NCI-H2196 treated with DMSO at 0.1 percent for 48 hours (cell line): Measurements from ENCODE around the gene SDK2.

Source experiments
- DNase-seq: peaks from one replicate; lab custom pipeline; 2025; ENCODE audit not compliant: unreplicated experiment; lab: John Stamatoyannopoulos, UW

SDK2 gene

GRCh38 chr17:73400915-73401545 lies 243.2 kb downstream of the SDK2 start:
- DNase-seq = no peak

- no peak for DNase-seq
Observed at GRCh38 chr17:73399056-73399455, 245.2 kb downstream of the SDK2 start.

GRCh38 chr17:73397856-73398540 lies 246.2 kb downstream of the SDK2 start:
- no peak for DNase-seq

GRCh38 chr17:73397278-73397826 lies 246.9 kb downstream of the SDK2 start:
- DNase-seq = no peak

GRCh38 chr17:73396431-73397277 lies 247.6 kb downstream of the SDK2 start:
- no peak for DNase-seq

- DNase-seq = no peak
Observed at GRCh38 chr17:73394512-73395450, 249.5 kb downstream of the SDK2 start.

GRCh38 chr17:73393962-73394361 lies 250.3 kb downstream of the SDK2 start:
- no peak for DNase-seq

GRCh38 chr17:73393381-73393780 lies 250.9 kb downstream of the SDK2 start:
- no peak for DNase-seq

- DNase-seq = no peak
Observed at GRCh38 chr17:73391331-73392265, 252.6 kb downstream of the SDK2 start.

GRCh38 chr17:73390851-73391250 lies 253.4 kb downstream of the SDK2 start:
- DNase-seq = no peak

GRCh38 chr17:73390221-73390620 lies 254.0 kb downstream of the SDK2 start:
- DNase-seq = no peak

GRCh38 chr17:73389411-73389810 lies 254.8 kb downstream of the SDK2 start:
- no peak for DNase-seq

- no peak for DNase-seq
Observed at GRCh38 chr17:73388578-73388905, 255.7 kb downstream of the SDK2 start.

- DNase-seq = no peak
Observed at GRCh38 chr17:73387746-73388577, 256.3 kb downstream of the SDK2 start.

- DNase-seq = no peak
Observed at GRCh38 chr17:73386561-73386960, 257.7 kb downstream of the SDK2 start.

GRCh38 chr17:73384926-73385325 lies 259.3 kb downstream of the SDK2 start:
- no peak for DNase-seq

GRCh38 chr17:73380439-73381106 lies 263.7 kb downstream of the SDK2 start:
- no peak for DNase-seq

- no peak for DNase-seq
Observed at GRCh38 chr17:73379826-73380225, 264.4 kb downstream of the SDK2 start.
